HepG2 (cell line): Measurements from ENCODE around the gene DNAJB2. TPM values are rescaled to one million over a fixed set of nuclear protein-coding genes. Genes with fewer than 3 reads are reported as not detected.
A peak's percentile ranks its signal among the peaks of the same experiment; 100 is the strongest.

ENCODE experiments used
- EEA1 ChIP-seq: sonication (generic); formaldehyde crosslinking; IDR thresholded peaks from 2 replicates; pipeline ENCODE4 v1.5.1; 2020; ENCODE audit warnings: mild to moderate bottlenecking, missing genetic modification reagents, borderline replicate concordance
- ETV6 ChIP-seq: sonication (generic); formaldehyde crosslinking; conservative IDR thresholded peaks from 2 replicates; pipeline ENCODE4 v1.4.0; 2020; ENCODE audit warnings: missing genetic modification reagents
- FOXO1 ChIP-seq: sonication (generic); formaldehyde crosslinking; IDR thresholded peaks from 2 replicates; pipeline ENCODE4 v1.4.0; 2020; ENCODE audit warnings: missing genetic modification reagents
- GFI1 ChIP-seq: sonication (generic); formaldehyde crosslinking; IDR thresholded peaks from 2 replicates; pipeline ENCODE4 v1.5.0; 2020; ENCODE audit warnings: missing genetic modification reagents, mild to moderate bottlenecking, borderline replicate concordance
- GTF2F1 ChIP-seq: fragments of 150-350 bp; IDR thresholded peaks from 2 replicates; pipeline ENCODE4 v1.6.1; 2014; ENCODE audit warnings: low read length
- IRF1 ChIP-seq: sonication (generic); formaldehyde crosslinking; IDR thresholded peaks from 2 replicates; pipeline ENCODE4 v1.4.0; 2020; ENCODE audit warnings: low read depth, mild to moderate bottlenecking, missing genetic modification reagents
- MTF2 ChIP-seq: sonication (generic); formaldehyde crosslinking; IDR thresholded peaks from 2 replicates; pipeline ENCODE4 v1.5.0; 2020; ENCODE audit warnings: missing genetic modification reagents, borderline replicate concordance
- NCOA5 ChIP-seq: sonication (generic); formaldehyde crosslinking; IDR thresholded peaks from 2 replicates; pipeline ENCODE4 v1.4.0; 2020; ENCODE audit warnings: missing genetic modification reagents
- NFAT5 ChIP-seq: sonication (generic); formaldehyde crosslinking; IDR thresholded peaks from 2 replicates; pipeline ENCODE4 v1.4.0; 2020; ENCODE audit warnings: missing genetic modification reagents
- NR1H2 ChIP-seq: sonication (generic); formaldehyde crosslinking; IDR thresholded peaks from 2 replicates; pipeline ENCODE4 v1.8.1; 2022; ENCODE audit warnings: low read depth, missing genetic modification reagents, borderline replicate concordance
- SIX4 ChIP-seq: sonication (generic); formaldehyde crosslinking; IDR thresholded peaks from 2 replicates; pipeline ENCODE4 v1.4.0; 2020; ENCODE audit warnings: missing genetic modification reagents
- USF2 ChIP-seq, 2 experiments: sonication (generic) in 1 of 2; formaldehyde crosslinking in 1 of 2; IDR thresholded peaks; 2 replicates each; pipeline versions ENCODE4 v1.5.1 to v1.6.1; 2011 to 2020; ENCODE audit warnings: borderline replicate concordance in 1 of 2, low read depth in 1 of 2, low read length in 1 of 2, mild to moderate bottlenecking in 1 of 2, missing genetic modification reagents in 1 of 2, moderate library complexity in 1 of 2
- ZNF17 ChIP-seq: sonication (generic); formaldehyde crosslinking; IDR thresholded peaks from 2 replicates; pipeline ENCODE4 v1.5.0; 2020; ENCODE audit warnings: mild to moderate bottlenecking, missing genetic modification reagents
- ZNF317 ChIP-seq: sonication (generic); formaldehyde crosslinking; IDR thresholded peaks from 2 replicates; pipeline ENCODE4 v1.5.0; 2020; ENCODE audit warnings: mild to moderate bottlenecking, missing genetic modification reagents
- ZNF33B ChIP-seq: sonication (generic); formaldehyde crosslinking; IDR thresholded peaks from 2 replicates; pipeline ENCODE4 v1.5.1; 2020; ENCODE audit warnings: mild to moderate bottlenecking, missing genetic modification reagents
- ZNF558 ChIP-seq: sonication (generic); formaldehyde crosslinking; IDR thresholded peaks from 2 replicates; pipeline ENCODE4 v1.9.0; 2022; ENCODE audit warnings: mild to moderate bottlenecking, missing genetic modification reagents, borderline replicate concordance
- ZNF615 ChIP-seq: sonication (generic); formaldehyde crosslinking; IDR thresholded peaks from 2 replicates; pipeline ENCODE4 v1.5.0; 2020; ENCODE audit warnings: mild to moderate bottlenecking, missing genetic modification reagents, borderline replicate concordance
- ZNF780A ChIP-seq: sonication (generic); formaldehyde crosslinking; IDR thresholded peaks from 2 replicates; pipeline ENCODE4 v1.8.0; 2022; ENCODE audit warnings: mild to moderate bottlenecking, missing genetic modification reagents, moderate library complexity
- polyA plus RNA-seq, 8 experiments: library from polyadenylated mRNA; depleted of rRNA in 3 of 8; stranded (reverse) in 7 of 8; unstranded in 1 of 8; fragments of >200 nt; fragmentation: Illumina TruSeq in 4 of 8; extraction: Trizol in 4 of 8; gene quantifications; 2 replicates each; pipeline versions ENCODE4 v1.2.1 to v1.2.3, GENCODE V29; 2011 to 2016; ENCODE audit warnings: low read depth in 4 of 8, missing spikeins in 1 of 8, mixed read lengths in 1 of 8; ENCODE audit not compliant: insufficient read depth in 1 of 8
- total RNA-seq, 5 experiments: library from RNA; depleted of rRNA; stranded (reverse); fragments of >200 nt; fragmentation: Illumina TruSeq; extraction: Trizol; gene quantifications; 2 replicates each; pipeline ENCODE4 v1.2.3, GENCODE V29; 2016; ENCODE audit warnings: low read depth in 1 of 5

DNAJB2 gene
- total and polyA plus RNA-seq, 2 of the 13 experiments (the other 11 are each of a cell fraction or from before 2014, with no cell fraction given), result 21.3 to 31.1 TPM

- TF ChIP-seq NFAT5, result no peak; the same call in 1 of the 2 replicates
- TF ChIP-seq ZNF317 (CRISPR knock-in tag), result peak; percentile 57; the same call in 1 of the 2 replicates
- no peak for TF ChIP-seq USF2 (IDR thresholded peaks at IDR 0.05; ENCODE audit: low read depth, low read length)
- TF ChIP-seq USF2 (CRISPR knock-in tag; IDR thresholded peaks at IDR 0.05; ENCODE audit: borderline replicate concordance), result no peak
- no peak for TF ChIP-seq ZNF780A (CRISPR knock-in tag)
- TF ChIP-seq SIX4 (CRISPR knock-in tag), result no peak
- 0 out of 2 replicates have a peak, but pooled peaks have one; percentile 7 for TF ChIP-seq FOXO1 (CRISPR knock-in tag)
- TF ChIP-seq ZNF558, result no peak
- 0 out of 2 replicates have a peak, but pooled peaks have one; percentile 37 for TF ChIP-seq GFI1 (CRISPR knock-in tag)
- no peak for TF ChIP-seq ZNF17 (CRISPR knock-in tag)
- TF ChIP-seq ZNF33B (CRISPR knock-in tag), result peak; percentile 53; the same call in 1 of the 2 replicates
- TF ChIP-seq GTF2F1, result no peak
- TF ChIP-seq EEA1 (CRISPR knock-in tag), result no peak
- no peak for TF ChIP-seq NR1H2 (CRISPR knock-in tag)
- TF ChIP-seq NCOA5 (CRISPR knock-in tag), result no peak
- TF ChIP-seq IRF1 (CRISPR knock-in tag), result no peak
- TF ChIP-seq ZNF615 (CRISPR knock-in tag), result no peak
- no peak for TF ChIP-seq ETV6 (CRISPR knock-in tag)
- TF ChIP-seq MTF2 (CRISPR knock-in tag), result peak; percentile 70; the same call in 1 of the 2 replicates
Measured at GRCh38 chr2:219253753-219254589, 25.2 kb upstream of the DNAJB2 start, which contains the start of gene TUBA4A (continued).
